ENCODE results near the gene ZFY. TPM values are rescaled to one million over a fixed set of nuclear protein-coding genes. Genes with fewer than 3 reads are reported as not detected.

Gene ZFY
- total RNA-seq (2014; rRNA removed; shearing (Covaris generic)) = not detected in 2 replicates

- no peak for DNase-seq (ENCODE audit: low read depth)
These were observed at the start of gene ZFY for GRCh38 chrY:2934861-2935715. TSS of gene ZFY (plus strand) at chrY:2935381. CDS start at chrY:2953937, 18,556 bp downstream.

GRCh38 chrY:2885880-2886279 is 49.3 kb upstream of the ZFY start:
- no peak for DNase-seq (ENCODE audit: low read depth)

GRCh38 chrY:2887386-2887785 is 47.8 kb upstream of the ZFY start:
- no peak for DNase-seq (ENCODE audit: low read depth)

DNA sequence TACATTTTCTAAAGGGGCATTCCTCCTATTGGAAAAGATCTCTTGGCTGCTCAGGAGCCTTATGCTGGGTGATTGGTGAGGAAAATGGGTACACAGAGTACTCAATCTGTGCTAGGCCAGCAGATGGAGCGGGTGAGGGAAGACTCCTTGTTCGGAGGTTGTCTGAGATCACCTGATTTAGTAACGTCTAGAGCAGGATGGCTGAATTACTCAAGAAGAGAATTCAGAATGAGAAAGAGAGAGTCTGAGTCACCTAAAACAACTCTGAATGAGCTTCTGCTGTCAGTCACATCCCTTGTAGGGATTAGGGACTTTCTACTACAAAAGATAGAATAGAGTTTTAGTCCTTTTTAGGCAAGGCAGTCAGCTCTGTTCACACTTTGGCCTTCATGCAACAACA is 47.2 kb upstream of the ZFY start:
- no peak for DNase-seq (ENCODE audit: low read depth)

DNA sequence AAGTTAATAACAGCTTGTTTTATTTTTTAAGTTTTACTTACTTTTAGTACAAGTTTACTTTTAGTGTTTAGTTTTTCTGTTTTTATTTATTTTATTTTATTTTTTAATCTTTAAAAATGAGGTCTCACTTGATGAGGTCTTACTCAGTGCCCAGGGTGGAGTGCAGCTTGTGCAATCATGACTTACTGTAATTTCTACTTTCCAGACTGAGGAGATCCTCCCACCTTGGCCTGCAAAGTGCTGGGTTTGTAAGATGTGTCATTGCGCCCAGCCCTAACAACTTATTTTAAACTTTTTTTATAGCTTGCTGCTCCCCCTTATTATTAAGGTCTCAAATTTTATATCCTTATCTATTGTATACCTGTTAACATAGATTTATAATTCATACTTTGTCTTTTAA is 41.7 kb upstream of the ZFY start:
- no peak for DNase-seq (ENCODE audit: low read depth)

DNA sequence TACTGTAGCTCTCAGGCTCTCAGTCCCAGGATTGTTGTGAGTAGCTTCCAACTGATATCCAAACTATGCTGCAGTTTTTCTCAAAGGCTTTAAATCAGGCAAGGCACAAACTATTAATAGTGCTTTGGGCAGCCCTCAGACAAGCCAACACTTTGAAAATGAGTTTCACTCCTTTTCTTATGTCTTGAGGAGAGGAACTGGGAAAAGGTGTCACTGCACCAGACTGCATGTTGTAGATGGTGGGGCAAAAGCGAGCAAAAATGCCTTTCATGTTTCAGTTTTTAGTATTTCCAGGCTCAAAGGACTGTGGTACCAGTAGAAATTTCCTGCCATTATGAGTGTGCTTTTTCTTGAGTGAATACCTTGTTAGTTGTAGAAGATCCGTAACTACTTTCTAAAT is 39.1 kb upstream of the ZFY start:
- DNase-seq (ENCODE audit: low read depth) = no peak

DNA sequence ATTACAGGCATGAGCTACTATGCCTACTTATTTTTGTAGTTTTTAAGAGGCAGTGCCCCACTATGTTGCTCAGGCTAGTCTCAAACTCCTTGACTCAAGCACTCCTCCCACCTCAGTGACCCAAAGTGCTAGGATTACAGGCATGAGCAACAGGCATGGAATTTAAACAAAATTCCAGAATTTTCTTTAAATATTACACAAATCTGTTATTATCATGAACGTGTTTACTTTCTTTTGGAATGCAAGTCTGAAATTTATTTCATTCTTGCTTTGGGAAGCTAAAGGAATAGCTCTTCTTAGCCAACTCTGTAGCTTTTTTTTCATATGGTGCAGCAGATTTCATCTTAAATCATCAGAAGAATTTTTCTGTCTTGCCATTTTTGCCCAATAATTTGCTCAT is 27.8 kb upstream of the ZFY start:
- no peak for DNase-seq (ENCODE audit: low read depth)

DNA sequence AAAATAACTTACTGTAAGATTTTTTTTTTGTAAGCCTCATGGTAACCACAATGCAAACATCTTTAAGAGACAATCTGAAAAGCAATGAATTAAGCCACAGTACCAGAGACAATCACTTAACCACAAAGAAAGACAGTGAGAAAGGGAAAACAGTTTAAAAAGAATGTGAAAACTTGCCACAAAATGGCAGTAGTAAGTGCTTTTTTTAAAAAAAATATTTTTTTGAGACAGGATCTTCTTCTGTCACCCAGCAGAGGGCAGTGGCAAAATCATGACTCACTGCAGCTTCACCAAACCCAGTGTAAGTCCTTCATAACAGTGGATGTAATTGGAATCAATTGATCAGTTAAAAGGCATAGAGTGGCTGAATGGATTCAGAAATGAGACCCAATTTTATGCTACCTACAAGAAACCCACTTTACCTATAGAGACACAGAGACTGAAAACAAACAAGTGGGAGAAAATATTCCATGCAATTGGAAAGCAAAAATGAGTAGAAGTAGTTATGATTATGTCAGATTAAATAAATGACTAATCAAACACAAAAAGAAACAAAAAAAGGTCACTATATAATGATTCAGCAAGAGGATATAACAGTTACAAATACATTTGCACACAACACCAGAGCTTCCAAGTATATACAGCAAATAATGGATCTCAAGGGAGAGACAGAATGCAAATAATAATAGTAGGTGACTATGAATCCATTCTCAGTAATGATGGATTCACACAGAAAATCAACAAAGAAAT is 21.9 kb upstream of the ZFY start:
- DNase-seq (ENCODE audit: low read depth) = no peak

DNA sequence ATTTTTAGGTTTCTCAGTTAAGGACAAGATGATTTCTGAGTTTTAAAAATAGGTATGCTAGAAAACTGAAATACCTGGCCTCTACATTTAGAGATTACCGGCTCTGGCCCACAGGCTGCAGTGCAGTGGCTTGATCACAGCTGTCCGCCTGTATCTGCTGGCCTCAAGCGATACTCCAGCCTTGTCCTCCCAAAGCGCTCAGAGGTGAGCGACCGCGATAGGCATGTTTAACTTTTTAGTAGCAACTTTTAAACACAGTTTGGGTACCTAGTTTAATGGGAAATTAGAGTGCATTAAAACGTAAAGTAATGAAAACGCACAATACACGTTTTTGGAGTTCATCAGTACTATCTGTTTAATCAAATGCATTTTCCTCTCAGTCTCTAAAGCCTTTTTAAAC is 1.1 kb upstream of the ZFY start:
- DNase-seq (ENCODE audit: low read depth) = no peak

DNA sequence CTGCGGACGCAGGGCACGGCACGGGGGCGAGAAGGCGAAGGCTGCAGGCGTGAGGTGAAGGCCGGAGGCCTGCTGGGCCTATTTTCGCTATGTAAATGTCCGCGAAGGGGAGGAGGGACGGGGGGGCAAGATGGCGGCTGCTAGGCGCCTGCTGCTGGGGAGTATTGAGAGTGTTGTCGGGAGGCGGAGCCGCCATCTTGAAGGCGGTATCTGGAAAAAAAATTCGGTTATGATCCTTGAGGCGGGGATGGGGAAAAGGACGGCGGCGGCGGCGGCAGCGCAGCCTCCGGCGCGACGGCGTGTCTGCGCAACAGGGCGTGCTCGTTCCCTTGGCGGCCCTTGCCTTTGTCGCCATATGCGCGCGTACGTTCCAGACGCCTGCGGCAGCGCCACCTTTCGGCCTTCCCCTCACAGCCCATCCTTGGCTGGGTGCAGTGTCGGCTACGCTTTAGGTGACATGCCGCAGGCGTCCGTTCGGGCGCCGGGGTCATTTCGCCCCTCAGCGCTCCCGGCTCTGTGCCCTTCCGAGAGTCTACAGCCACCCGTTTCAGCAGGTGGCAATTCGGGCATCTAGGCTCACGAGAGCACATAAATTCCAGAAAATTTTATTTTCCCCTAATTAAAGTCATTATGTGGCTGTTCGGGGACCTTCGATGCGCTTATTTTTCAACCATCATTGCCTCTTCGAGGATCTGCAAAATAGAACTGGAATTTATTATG is 695 bp downstream of the ZFY start:
- no peak for DNase-seq (ENCODE audit: low read depth)

DNA sequence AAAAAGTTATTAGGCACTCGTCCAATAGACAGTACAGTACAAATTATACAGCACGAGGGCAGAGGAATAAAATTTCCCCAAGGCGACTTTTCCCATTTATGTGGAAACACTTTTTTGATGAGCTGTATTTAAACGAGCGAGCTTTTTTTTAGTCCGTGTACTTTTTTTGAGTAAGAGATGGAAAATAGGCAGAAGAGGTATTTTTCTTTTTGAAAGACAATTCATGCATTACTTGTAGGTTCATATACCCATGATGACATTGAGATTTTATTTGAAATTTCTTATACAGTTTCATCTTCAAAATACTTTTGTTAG is 1.2 kb downstream of the ZFY start:
- no peak for DNase-seq (ENCODE audit: low read depth)

GRCh38 chrY:2937149-2937548 is 2.0 kb downstream of the ZFY start:
- no peak for DNase-seq (ENCODE audit: low read depth)

DNA sequence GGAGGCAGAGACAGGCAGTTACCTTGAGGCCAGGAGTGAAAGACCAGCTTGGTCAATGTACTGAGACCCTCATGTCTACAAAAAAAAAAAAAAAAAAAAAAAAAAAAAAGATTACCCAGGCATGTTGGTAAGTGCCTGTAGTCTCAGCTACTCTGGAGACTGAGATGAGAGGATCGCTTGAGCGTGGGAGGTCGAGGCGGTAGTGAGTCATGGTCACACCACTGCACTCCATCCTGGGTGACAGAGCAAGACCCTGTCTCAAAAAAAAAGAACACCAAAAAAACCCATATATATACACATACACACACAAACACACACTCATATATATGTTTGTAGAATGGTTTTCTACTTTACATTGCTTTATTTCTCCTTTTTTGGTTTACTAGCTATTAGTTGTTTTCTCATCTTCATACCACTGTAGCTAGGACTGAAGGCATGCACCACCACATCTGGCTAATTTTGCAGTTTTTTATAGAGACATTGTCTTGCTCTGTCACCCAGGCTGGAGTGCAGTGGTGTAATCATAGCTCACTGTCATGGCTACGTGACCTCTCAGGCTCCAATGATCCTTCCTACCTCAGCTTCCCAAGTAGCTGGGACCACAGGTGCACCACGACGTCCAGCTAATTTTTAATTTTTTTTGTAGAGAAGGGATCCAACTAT is 14.5 kb downstream of the ZFY start:
- no peak for DNase-seq (ENCODE audit: low read depth)

GRCh38 chrY:2950655-2951054 is 15.5 kb downstream of the ZFY start:
- no peak for DNase-seq (ENCODE audit: low read depth)

DNA sequence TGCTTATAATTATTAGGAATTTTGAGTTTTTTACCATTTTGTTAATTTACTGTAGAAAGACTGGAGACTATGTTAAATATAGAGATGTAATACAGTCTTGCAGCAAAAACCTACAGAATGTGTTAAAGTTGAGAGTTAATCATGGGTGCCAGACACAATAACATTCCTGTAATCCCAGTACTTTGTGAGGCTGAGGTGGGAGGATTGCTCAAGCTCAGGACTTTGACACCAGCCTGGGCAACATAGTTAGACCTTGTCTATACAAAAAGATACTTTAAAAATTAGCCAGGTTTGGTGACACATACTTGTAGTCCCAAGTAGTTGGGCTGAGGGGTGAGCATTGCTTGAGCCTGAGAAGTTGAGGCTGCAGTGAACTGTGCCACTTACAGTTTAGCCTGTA is 17.7 kb downstream of the ZFY start:
- DNase-seq (ENCODE audit: low read depth) = no peak

DNA sequence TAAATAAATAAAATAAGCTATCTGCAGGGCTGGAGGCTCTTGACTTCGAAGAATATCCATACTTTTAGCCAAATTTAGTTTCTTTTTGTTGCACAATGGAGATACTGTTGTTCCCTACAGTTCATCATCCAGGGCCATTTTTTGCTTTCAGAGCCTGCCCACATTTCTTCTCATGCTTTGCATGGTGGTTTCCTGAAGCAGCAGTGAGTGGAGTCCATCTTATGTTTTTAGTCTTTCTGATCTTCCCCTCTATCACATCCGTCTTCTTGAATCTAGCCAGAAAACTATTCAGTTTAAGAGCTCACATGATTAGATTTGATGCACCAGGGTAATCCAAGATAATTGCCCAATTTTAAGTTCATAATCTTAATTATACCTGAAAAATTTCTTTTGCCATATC is 19.6 kb downstream of the ZFY start:
- DNase-seq (ENCODE audit: low read depth) = no peak

GRCh38 chrY:2955561-2955960 is 20.4 kb downstream of the ZFY start:
- DNase-seq (ENCODE audit: low read depth) = no peak

DNA sequence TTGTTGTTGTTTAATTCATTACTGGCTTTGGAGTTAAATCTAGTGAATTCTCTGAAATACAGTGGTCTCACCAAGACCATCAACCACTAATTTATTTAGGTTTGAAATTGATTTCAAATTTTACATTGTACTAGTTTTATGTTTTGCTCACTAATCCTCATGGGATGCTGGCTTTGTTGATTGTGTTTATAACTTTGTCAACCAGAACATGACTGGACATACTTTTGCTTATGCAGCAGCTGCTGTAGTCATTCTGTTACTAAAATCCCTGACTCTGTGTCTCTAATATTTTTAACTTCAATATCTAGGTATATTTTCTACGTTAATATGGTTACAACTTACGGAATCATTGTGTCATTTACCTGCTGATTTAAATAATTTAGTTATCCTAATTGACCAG is 26.9 kb downstream of the ZFY start:
- no peak for DNase-seq (ENCODE audit: low read depth)

GRCh38 chrY:2964814-2965213 is 29.6 kb downstream of the ZFY start:
- DNase-seq (ENCODE audit: low read depth) = no peak

DNA sequence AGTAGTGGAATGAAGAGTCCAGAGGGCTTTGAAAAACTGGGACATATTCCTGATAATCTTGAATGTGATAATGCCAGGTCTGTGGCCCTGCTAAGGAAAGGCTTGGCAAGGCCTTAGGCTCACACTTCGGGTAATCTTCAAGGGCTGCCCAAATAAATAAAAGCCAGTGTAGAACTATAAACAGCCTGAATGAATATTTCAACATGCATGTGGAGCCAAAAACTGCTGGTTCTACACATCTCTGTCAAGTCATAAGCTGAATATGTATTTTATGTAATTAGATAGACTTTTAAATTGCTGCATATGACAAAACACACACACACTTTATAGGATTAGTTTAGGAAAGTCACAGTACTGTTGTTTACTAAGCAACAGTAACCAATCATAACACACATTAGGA is 30.4 kb downstream of the ZFY start:
- no peak for DNase-seq (ENCODE audit: low read depth)

GRCh38 chrY:2969561-2969960 is 34.4 kb downstream of the ZFY start:
- no peak for DNase-seq (ENCODE audit: low read depth)

DNA sequence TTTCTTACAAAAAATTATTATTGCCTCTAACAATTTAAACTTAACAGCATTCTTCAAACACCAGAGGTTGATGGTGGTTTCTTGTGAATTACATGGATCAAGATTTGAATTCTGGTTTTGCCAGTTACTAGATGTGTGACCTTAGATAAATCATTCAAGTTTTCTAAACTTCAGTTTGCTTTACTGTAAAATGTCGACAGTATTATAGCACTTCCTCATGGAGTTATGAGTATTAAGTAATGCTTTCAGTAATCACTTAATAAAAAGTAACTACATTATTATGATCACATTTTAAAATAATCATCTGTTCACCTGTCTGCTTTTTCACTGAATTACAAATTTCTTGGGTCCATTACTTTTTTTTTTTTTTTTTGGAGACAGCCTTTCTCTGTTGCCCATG is 37.5 kb downstream of the ZFY start:
- no peak for DNase-seq (ENCODE audit: low read depth)

Measured in RPMI7951 (cell line).